SK-N-SH (cell line): ENCODE measurements around the gene PHPT1. TPM values are rescaled to one million over a fixed set of nuclear protein-coding genes. Genes with fewer than 3 reads are reported as not detected.

Source experiments
- CTCF ChIA-PET: fragments of 300-600, 350-600 bp; formaldehyde crosslinking; extraction: SDS; loops from one replicate; lab custom pipeline; 2021; lab: Yijun Ruan, JAX
- POLR2A ChIA-PET: fragments of 350-600 bp; sonication (Branson Sonifier 250); formaldehyde crosslinking; extraction: SDS; loops from one replicate; lab custom pipeline; 2020; ENCODE audit warnings: antibody characterized with exemption, inconsistent platforms; lab: Yijun Ruan, JAX
- DNase-seq: peaks from one replicate; pipeline ENCODE4 v3.0.0; 2012
- H2AFZ ChIP-seq: fragments of 200-600 bp; sonication (generic); 2 replicates; pipeline ENCODE4 v1.8.1; 2016; ENCODE audit warnings: antibody characterized with exemption, mild to moderate bottlenecking, low read depth
- H3F3A ChIP-seq: fragments of 200-600 bp; sonication (generic); replicated peaks from 2 replicates; pipeline ENCODE3; 2016; ENCODE audit warnings: antibody characterized with exemption, mild to moderate bottlenecking; ENCODE audit not compliant: insufficient read depth
- H3K27ac ChIP-seq, 2 experiments: fragments of 200-500 bp in 1 of 2; fragments of 200-600 bp in 1 of 2; sonication (Bioruptor generic) in 1 of 2; sonication (generic), shearing (Covaris generic) in 1 of 2; 2 replicates each; pipeline versions ENCODE4 v1.5.1 to v1.6.1; 2014 to 2016; ENCODE audit warnings: low read depth in 2 of 2, inconsistent platforms in 1 of 2, low read length in 1 of 2, mild to moderate bottlenecking in 1 of 2, mixed read lengths in 1 of 2
- H3K27me3 ChIP-seq: fragments of 200-600 bp; sonication (generic), shearing (Covaris generic); 2 replicates; pipeline ENCODE4 v1.6.1; 2016; ENCODE audit warnings: mixed run types; ENCODE audit not compliant: insufficient read depth
- H3K36me3 ChIP-seq, 2 experiments: fragments of 200-500 bp in 1 of 2; fragments of 200-600 bp in 1 of 2; sonication (Bioruptor generic) in 1 of 2; sonication (generic) in 1 of 2; replicated peaks in 1 of 2; 2 replicates each; pipeline versions ENCODE3 to v1.5.1; 2014 to 2016; ENCODE audit warnings: low read length in 1 of 2, mild to moderate bottlenecking in 1 of 2; ENCODE audit not compliant: insufficient read depth in 2 of 2, control insufficient read depth in 1 of 2
- H3K4me1 ChIP-seq, 2 experiments: fragments of 200-500 bp in 1 of 2; fragments of 200-600 bp in 1 of 2; sonication (Bioruptor generic) in 1 of 2; sonication (generic), shearing (Covaris generic) in 1 of 2; 2 replicates each; pipeline versions ENCODE4 v1.5.1 to v1.6.1; 2014 to 2016; ENCODE audit warnings: low read depth in 1 of 2, low read length in 1 of 2, mixed run types in 1 of 2; ENCODE audit not compliant: insufficient read depth in 2 of 2, control insufficient read depth in 1 of 2
- H3K4me2 ChIP-seq: fragments of 200-600 bp; sonication (generic), shearing (Covaris generic); 2 replicates; pipeline ENCODE4 v1.6.1; 2017; ENCODE audit warnings: mixed run types
- H3K4me3 ChIP-seq, 2 experiments: fragments of 200-500 bp in 1 of 2; fragments of 200-600 bp in 1 of 2; sonication (Bioruptor generic) in 1 of 2; sonication (generic), shearing (Covaris generic) in 1 of 2; 2 replicates each; pipeline versions ENCODE4 v1.5.1 to v1.8.1; 2014 to 2016; ENCODE audit warnings: low read depth in 2 of 2, inconsistent platforms in 1 of 2, low read length in 1 of 2, mild to moderate bottlenecking in 1 of 2, mixed read lengths in 1 of 2, moderate library complexity in 1 of 2
- H3K79me2 ChIP-seq: fragments of 200-600 bp; sonication (generic); 2 replicates; pipeline ENCODE4 v1.8.1; 2017; ENCODE audit warnings: mild to moderate bottlenecking; ENCODE audit not compliant: insufficient read depth
- H3K9ac ChIP-seq: fragments of 200-600 bp; sonication (generic); 2 replicates; pipeline ENCODE4 v1.6.1; 2017; ENCODE audit warnings: mixed run types
- H3K9me2 ChIP-seq: fragments of 200-600 bp; sonication (generic); 2 replicates; pipeline ENCODE4 v1.6.1; 2017; ENCODE audit warnings: mixed run types
- H3K9me3 ChIP-seq: fragments of 200-600 bp; sonication (generic); 2 replicates; pipeline ENCODE4 v1.6.1; 2017; ENCODE audit warnings: mixed run types, mild to moderate bottlenecking, moderate library complexity
- H4K20me1 ChIP-seq: fragments of 200-600 bp; sonication (generic); 2 replicates; pipeline ENCODE4 v1.6.1; 2017; ENCODE audit warnings: mild to moderate bottlenecking, mixed run types; ENCODE audit not compliant: insufficient read depth
- EP300 ChIP-seq, 2 experiments: IDR thresholded peaks; 2 replicates each; pipeline versions ENCODE4 v1.4.0 to v1.6.1; 2012; ENCODE audit warnings: borderline replicate concordance in 1 of 2, low read depth in 1 of 2, low read length in 1 of 2
- EZH2phosphoT487 ChIP-seq: fragments of 200-600 bp; sonication (generic); IDR thresholded peaks from 2 replicates; pipeline ENCODE4 v1.6.1; 2017; ENCODE audit warnings: low read depth, mixed run types, mild to moderate bottlenecking, antibody characterized with exemption, moderate library complexity, borderline replicate concordance
- FOSL2 ChIP-seq: IDR thresholded peaks from 2 replicates; pipeline ENCODE4 v1.4.0; 2012; ENCODE audit warnings: low read depth, mild to moderate bottlenecking, moderate library complexity, borderline replicate concordance
- GABPA ChIP-seq: IDR thresholded peaks from 2 replicates; pipeline ENCODE4 v1.4.0; 2012; ENCODE audit warnings: low read depth, mild to moderate bottlenecking
- IRF3 ChIP-seq: fragments of 150-350 bp; IDR thresholded peaks from 2 replicates; pipeline ENCODE4 v1.6.1; 2016; ENCODE audit warnings: mild to moderate bottlenecking, low read depth, low read length
- JUND ChIP-seq: IDR thresholded peaks from 2 replicates; pipeline ENCODE4 v1.4.0; 2012
- MAX ChIP-seq: IDR thresholded peaks from 2 replicates; pipeline ENCODE4 v1.4.0; 2012; ENCODE audit warnings: low read depth
- NRF1 ChIP-seq: IDR thresholded peaks from 2 replicates; pipeline ENCODE4 v1.6.1; 2012; ENCODE audit warnings: low read depth, mild to moderate bottlenecking, low read length
- PBX3 ChIP-seq: IDR thresholded peaks from 2 replicates; pipeline ENCODE4; 2012
- POLR2AphosphoS5 ChIP-seq: IDR thresholded peaks from 2 replicates; pipeline ENCODE4 v1.6.1; 2012; ENCODE audit warnings: low read depth, low read length
- RAD21 ChIP-seq: IDR thresholded peaks from 2 replicates; pipeline ENCODE4 v1.6.1; 2012; ENCODE audit warnings: mild to moderate bottlenecking, low read length
- RFX5 ChIP-seq: IDR thresholded peaks from 2 replicates; pipeline ENCODE4 v1.6.1; 2012; ENCODE audit warnings: mild to moderate bottlenecking, improper control_type of control experiment, low read length
- SIN3A ChIP-seq: IDR thresholded peaks from 2 replicates; pipeline ENCODE4 v1.6.1; 2012; ENCODE audit warnings: low read depth, mild to moderate bottlenecking, low read length, moderate library complexity, borderline replicate concordance
- TEAD4 ChIP-seq: IDR thresholded peaks from 2 replicates; pipeline ENCODE4 v1.4.0; 2012; ENCODE audit warnings: mild to moderate bottlenecking, borderline replicate concordance; ENCODE audit not compliant: insufficient read depth
- USF2 ChIP-seq: fragments of 150-350 bp; IDR thresholded peaks from 2 replicates; pipeline ENCODE4 v1.6.1; 2017; ENCODE audit warnings: antibody characterized with exemption, low read length, low read depth, borderline replicate concordance
- YY1 ChIP-seq: IDR thresholded peaks from 2 replicates; pipeline ENCODE4 v1.4.0; 2012; ENCODE audit warnings: low read depth, mild to moderate bottlenecking
- WGBS: methylation state at CpG from one replicate; pipeline ENCODE4 v1.1.6; 2017; ENCODE audit warnings: low lambda C conversion rate; 5-methylcytosine and 5-hydroxymethylcytosine counted together
- polyA plus RNA-seq, 3 experiments: library from polyadenylated mRNA; depleted of rRNA; stranded (reverse); fragments of >200 nt; gene quantifications; 2 replicates each; pipeline ENCODE4 v1.2.3, GENCODE V29; 2012
- TF ChIP-seq, protein P1 (sequence below): IDR thresholded peaks from 2 replicates; pipeline ENCODE4 v1.4.0; 2012; ENCODE audit warnings: low read depth, borderline replicate concordance

The PHPT1 gene
- polyA plus RNA-seq, 1 of the 3 experiments (the other 2 are of a cell fraction), result 517 TPM

GRCh38 chr9:136881691-136882108 lies 32.5 kb downstream of the PHPT1 start:
- Histone ChIP-seq H3K9me2 (no peaks in the 10 kb centered on the region), H3K4me2 (peak overlapping the region; percentile 15; the same call in 1 of the 2 replicates), H3K9ac (no peak overlapping the region), H3K4me3 (no peak overlapping the region), H3K36me3 (no peaks in the 10 kb centered on the region), H3K9me3 (no peaks in the 10 kb centered on the region), H3F3A (no peaks in the 10 kb centered on the region), H2AFZ (0 out of 2 replicates have a peak overlapping the region, but pooled peaks have one; percentile 18), H3K27ac (no peak overlapping the region; a peak in 1 of 4 replicates), H4K20me1 (no peaks in the 10 kb centered on the region), H3K27me3 (no peaks in the 10 kb centered on the region), H3K79me2 (peaks cover under 1% of the 10 kb centered on the region; the same call in 1 of the 2 replicates), H3K4me1 (peaks cover 0 to 7% of the 10 kb centered on the region in 2 experiments; a peak in 2 of 4 replicates)
- 34% methylated on average over 7 of the region's 9 CpGs for WGBS
- DNase-seq, result no peak
- no peak for TF ChIP-seq GABPA
- TF ChIP-seq FOSL2, result no peak
- no peak for TF ChIP-seq RAD21
- TF ChIP-seq YY1, result no peak
- no peak for TF ChIP-seq EP300 (IDR thresholded peaks at IDR 0.05; ENCODE audit: borderline replicate concordance in 1 of 2, low read depth in 1 of 2, low read length in 1 of 2)
- TF ChIP-seq SIN3A, result no peak
- no peak for TF ChIP-seq EZH2phosphoT487
- TF ChIP-seq PBX3, result no peak
- no peak for TF ChIP-seq NRF1
- no peak for TF ChIP-seq TEAD4
- TF ChIP-seq IRF3, result no peak
- TF ChIP-seq MAX, result no peak
- ChIA-PET CTCF (interaction anchor here (1.1 to 1.5 kb wide), 2 partner anchors 38 to 40 kb away, joined by 3 to 5 read pairs; partner anchors contain the start of gene AJM1), POLR2A (no interaction called here)

GRCh38 chr9:136882109-136882946 lies 33.1 kb downstream of the PHPT1 start:
- Histone ChIP-seq H3K36me3 (no peaks in the 10 kb centered on the region), H3K27ac (no peak overlapping the region; a peak in 1 of 4 replicates), H3K27me3 (no peaks in the 10 kb centered on the region), H4K20me1 (no peaks in the 10 kb centered on the region), H3K4me3 (no peak overlapping the region), H3K9me2 (no peaks in the 10 kb centered on the region), H3K4me1 (peaks cover 0 to 8% of the 10 kb centered on the region in 2 experiments; a peak in 2 of 4 replicates), H3K9me3 (no peaks in the 10 kb centered on the region), H3K4me2 (peak overlapping the region; percentile 15; the same call in 1 of the 2 replicates), H2AFZ (peak overlapping the region; percentile 18; the same call in 1 of the 2 replicates), H3K79me2 (peaks cover 7% of the 10 kb centered on the region), H3K9ac (peak overlapping the region; percentile 9; the same call in 1 of the 2 replicates), H3F3A (no peaks in the 10 kb centered on the region)
- ChIA-PET CTCF (interaction anchor here (0.6 to 1.8 kb wide), 4 partner anchors 10 to 40 kb away, joined by 3 to 5 read pairs (median 4); partner anchors contain the start of gene AJM1), POLR2A (no interaction called here)
- no peak for TF ChIP-seq USF2
- TF ChIP-seq, protein P1, sequence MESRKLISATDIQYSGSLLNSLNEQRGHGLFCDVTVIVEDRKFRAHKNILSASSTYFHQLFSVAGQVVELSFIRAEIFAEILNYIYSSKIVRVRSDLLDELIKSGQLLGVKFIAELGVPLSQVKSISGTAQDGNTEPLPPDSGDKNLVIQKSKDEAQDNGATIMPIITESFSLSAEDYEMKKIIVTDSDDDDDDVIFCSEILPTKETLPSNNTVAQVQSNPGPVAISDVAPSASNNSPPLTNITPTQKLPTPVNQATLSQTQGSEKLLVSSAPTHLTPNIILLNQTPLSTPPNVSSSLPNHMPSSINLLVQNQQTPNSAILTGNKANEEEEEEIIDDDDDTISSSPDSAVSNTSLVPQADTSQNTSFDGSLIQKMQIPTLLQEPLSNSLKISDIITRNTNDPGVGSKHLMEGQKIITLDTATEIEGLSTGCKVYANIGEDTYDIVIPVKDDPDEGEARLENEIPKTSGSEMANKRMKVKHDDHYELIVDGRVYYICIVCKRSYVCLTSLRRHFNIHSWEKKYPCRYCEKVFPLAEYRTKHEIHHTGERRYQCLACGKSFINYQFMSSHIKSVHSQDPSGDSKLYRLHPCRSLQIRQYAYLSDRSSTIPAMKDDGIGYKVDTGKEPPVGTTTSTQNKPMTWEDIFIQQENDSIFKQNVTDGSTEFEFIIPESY, result no peak
- TF ChIP-seq GABPA, result no peak
- peak; percentile 89 for TF ChIP-seq MAX
- TF ChIP-seq SIN3A, result 0 out of 2 replicates have a peak, but pooled peaks have one; percentile 43
- no peak; the same call in 1 of the 2 replicates for TF ChIP-seq JUND
- TF ChIP-seq NRF1, result no peak
- peak; percentile 48; the same call in 1 of the 2 replicates for TF ChIP-seq YY1
- no peak for TF ChIP-seq EZH2phosphoT487
- TF ChIP-seq RFX5, result no peak
- peak; percentile 66; the same call in 1 of the 2 replicates for TF ChIP-seq FOSL2
- no peak for TF ChIP-seq POLR2AphosphoS5
- DNase-seq, result peak; percentile 15
- 64% methylated on average over 11 of the region's 19 CpGs for WGBS
